ENCODE measurements around the gene ERGIC2.
A peak's percentile ranks its signal among the peaks of the same experiment; 100 is the strongest.

ERGIC2 gene

GRCh38 chr12:29374012-29374411 is 7.0 kb downstream of the ERGIC2 start:
- no peak for DNase-seq

DNA sequence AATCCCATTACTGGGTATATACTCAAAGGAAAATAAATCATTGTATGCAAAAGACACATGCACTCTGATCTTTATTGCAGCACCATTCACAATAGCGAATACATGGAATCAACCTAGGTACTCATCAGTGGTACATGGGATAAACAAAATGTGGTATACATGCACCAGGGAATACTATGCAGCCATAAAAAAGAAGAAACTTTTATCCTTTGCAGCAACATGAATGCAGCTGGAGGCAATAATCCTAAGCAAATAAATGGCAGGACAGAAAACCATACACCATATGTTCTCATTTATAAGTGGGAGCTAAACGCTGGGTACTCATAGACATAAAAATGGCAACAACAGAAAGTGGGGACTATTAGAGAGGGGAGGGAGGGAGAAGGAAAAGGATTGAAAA is 15.9 kb downstream of the ERGIC2 start:
- no peak for DNase-seq

DNA sequence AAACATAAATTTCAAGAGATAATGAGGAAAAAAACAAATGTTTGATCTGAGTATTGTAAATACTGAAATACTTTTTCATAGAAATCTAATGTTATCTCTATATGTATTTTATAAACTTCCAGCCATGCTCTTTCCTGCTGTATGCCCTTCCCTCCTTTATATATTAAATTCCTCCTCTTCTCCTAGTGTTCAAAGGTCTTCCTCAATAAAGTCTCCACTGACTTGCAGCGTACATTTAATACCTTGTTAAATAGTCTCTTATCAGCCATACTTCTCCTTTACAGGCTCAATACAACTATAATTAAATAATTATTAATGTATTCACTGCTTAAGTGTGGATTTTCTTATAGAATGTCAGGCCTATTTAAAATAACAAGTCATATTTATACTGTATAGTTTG is 26.0 kb downstream of the ERGIC2 start:
- no peak for DNase-seq

GRCh38 chr12:29350080-29350479 is 30.9 kb downstream of the ERGIC2 start:
- DNase-seq = no peak

DNA sequence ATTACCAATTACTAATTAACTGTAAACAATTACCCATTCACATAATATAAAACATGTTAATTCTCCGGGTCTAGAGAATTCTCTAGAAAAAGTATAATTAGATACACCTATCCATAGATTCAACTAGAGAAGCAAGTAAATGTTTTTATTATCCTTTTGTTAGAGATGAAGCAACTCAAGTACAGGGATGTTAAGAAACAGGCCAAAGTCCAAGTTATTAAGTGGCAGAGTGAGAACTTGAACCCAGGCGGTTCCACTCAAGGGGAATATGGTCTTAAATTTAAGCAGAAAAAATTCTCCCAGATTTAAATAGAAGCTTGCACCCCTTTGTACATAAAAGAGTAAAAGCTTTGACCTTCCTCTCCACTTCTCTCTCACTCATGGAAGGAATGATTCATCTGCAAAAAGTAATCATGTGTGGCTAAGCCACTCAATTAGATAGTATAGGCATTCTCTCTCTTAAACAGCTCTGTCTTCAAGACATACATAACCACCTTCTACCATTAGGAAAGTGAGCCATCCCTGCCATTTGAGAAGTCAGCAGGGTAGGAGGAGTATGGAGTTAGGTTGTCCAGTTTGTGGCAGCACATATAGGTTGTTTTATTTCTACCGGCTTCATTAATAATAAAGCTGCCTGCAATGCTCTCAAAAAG is 34.1 kb downstream of the ERGIC2 start:
- DNase-seq = no peak

GRCh38 chr12:29343022-29343799 is 37.8 kb downstream of the ERGIC2 start:
- no peak for DNase-seq

GRCh38 chr12:29337325-29337724 is 43.6 kb downstream of the ERGIC2 start:
- DNase-seq = no peak

DNA sequence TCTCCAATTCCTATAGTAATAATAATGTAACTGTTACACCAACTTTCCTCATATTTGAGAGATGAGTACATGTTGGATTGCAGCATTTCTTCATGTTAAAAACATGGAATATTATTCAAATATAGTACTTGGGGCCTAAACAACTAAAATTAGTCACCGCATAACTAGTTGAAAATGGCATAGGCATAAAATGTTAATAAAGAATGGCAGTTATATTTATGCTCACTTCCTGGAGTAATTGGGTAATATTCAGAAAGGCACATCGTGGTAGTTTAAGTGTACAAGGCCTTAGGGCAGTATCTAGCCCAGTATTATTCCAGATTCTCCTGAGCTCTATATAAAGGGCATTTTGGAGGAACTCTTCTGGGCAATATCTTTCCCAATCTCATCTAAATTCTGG is 46.0 kb downstream of the ERGIC2 start:
- DNase-seq = no peak

GRCh38 chr12:29333178-29333577 is 47.8 kb downstream of the ERGIC2 start:
- no peak for DNase-seq

- no peak for DNase-seq
Measured at GRCh38 chr12:29329411-29329810, 51.6 kb downstream of the ERGIC2 start.

GRCh38 chr12:29322157-29322556 is 58.8 kb downstream of the ERGIC2 start:
- DNase-seq = no peak

- no peak for DNase-seq
Measured at GRCh38 chr12:29320295-29321085, 60.5 kb downstream of the ERGIC2 start.

GRCh38 chr12:29317556-29318363 is 63.2 kb downstream of the ERGIC2 start:
- peak; percentile 44 to 95 for DNase-seq

DNA sequence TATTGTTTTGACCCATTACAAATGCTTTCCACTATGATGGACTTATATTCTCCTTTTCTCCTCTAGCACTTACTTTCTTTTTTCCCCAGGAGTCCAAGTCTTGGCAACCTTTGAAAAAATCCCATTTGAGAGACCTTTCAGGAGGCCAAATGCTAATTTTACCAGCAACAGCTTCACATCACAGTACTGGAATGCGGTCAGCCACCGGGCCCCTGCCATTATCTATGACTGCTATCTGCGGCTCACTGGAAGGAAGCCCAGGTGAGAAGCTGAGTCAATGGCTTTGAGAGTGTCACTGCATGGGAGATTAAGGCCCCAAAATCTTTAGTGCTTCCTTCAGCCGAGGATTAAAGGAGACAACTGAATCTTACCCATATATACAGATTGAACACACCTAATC is 64.2 kb downstream of the ERGIC2 start:
- no peak for DNase-seq

DNA sequence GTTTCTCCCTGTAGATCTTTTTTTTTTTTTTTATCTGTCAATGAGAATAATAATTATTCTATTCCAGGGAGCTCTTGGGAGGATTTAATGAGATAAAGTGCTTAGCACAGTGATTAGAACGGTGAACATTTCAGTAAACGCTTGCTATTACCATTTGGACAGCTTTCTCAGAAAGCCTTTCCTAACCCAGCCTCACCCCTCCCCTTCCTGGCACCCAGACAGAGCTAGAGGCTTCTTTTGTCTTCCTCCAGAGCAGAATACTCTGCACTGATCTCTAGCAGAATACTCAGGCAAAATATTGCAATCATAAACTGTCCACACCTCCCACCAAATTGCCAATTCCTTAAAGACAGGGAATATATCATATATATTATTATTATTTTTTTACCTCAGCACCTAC is 66.6 kb downstream of the ERGIC2 start:
- DNase-seq = peak in 1 of 2 donors; percentile 36

GRCh38 chr12:29310899-29311298 is 70.1 kb downstream of the ERGIC2 start:
- no peak for DNase-seq

GRCh38 chr12:29309320-29309902 is 71.6 kb downstream of the ERGIC2 start:
- peak in 1 of 2 donors; percentile 14 for DNase-seq

- DNase-seq = no peak
Measured at GRCh38 chr12:29306682-29307081, 74.3 kb downstream of the ERGIC2 start.

DNA sequence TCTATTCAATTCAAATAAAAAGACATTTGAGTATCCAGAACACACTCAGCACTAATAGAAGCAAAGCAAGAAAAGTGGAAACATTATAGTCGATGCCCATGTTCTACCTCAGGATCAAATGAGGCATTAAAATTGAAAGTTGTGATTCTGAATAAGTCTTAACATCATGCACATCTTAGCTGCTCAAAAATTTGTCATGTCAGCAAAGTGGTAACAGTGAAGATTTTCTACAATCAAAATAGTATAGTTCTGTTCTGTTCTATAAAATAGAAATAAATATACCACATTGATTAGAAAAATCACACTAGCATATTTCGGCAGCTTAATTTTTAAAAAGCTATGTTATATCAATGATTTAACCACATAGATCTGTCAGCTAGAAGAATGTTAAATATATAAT is 74.7 kb downstream of the ERGIC2 start:
- DNase-seq = no peak

- no peak for DNase-seq
Measured at GRCh38 chr12:29304388-29304787, 76.6 kb downstream of the ERGIC2 start.

DNA sequence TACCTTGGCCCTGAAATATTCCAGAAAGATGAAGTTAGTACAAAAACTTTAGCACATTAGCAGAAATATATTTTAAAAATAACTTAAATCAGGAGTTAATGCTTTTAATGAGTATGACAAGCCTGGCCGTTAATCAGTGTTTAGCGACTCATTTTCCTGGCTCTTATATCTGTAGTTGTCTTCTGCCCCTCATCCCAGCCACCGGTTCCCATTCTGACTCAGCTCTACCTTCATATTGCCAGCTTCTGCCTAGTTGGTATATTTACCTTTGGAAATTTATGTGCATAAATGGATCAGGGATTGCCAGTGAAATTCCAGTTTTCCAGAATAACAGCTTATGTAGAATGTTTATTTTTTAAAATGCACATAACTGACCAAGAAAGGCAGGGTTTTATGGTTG is 79.9 kb downstream of the ERGIC2 start:
- no peak for DNase-seq

GRCh38 chr12:29299633-29300032 is 81.3 kb downstream of the ERGIC2 start:
- no peak for DNase-seq
